Measurements from ENCODE around the gene SLC5A5.

The SLC5A5 gene

DNA sequence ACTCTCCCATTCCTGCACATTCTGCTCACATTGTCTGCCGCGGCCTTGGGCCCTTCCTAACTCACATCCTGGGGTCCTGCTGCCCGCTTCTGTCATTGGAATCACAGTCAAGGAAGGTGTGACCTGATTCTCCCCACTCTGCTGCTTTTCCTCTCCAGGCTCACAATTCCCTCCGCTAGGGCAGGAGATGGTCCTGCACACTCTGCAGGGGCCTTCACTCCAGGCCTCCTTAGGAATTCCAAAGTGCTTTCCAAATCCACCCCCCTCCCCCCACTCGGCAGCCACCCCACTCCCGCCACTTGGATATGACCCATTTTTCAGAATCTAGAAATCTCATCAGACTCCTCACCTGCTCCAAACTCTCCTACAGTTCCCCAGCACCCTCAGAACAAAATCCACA is 3.1 kb upstream of the SLC5A5 start:
- no peaks in the 10 kb centered on the region; the same call in 1 of the 2 replicates for H3K4me1 ChIP-seq (ENCODE audit: control insufficient read depth, insufficient read depth, low read length)
- CTCF ChIA-PET, result interaction anchor here (0.6 kb wide), 1 partner anchor 12 kb away, joined by 4 read pairs; no protein-coding TSS in a partner anchor
- H3K4me3 ChIP-seq (ENCODE audit: low read depth, low read length), result no peak overlapping the region
- TF ChIP-seq ZNF202 (tag by site-specific recombination; IDR thresholded peaks at IDR 0.05; ENCODE audit: borderline replicate concordance) (no peak), ZNF792 (tag by site-specific recombination; IDR thresholded peaks at IDR 0.05) (no peak), ZNF549 (tag by site-specific recombination; IDR thresholded peaks at IDR 0.05) (no peak), ZSCAN23 (tag by site-specific recombination; IDR thresholded peaks at IDR 0.05) (no peak), YY1 (tag by site-specific recombination; IDR thresholded peaks at IDR 0.05) (no peak), ZNF596 (tag by site-specific recombination; IDR thresholded peaks at IDR 0.05) (no peak), ZNF843 (tag by site-specific recombination; IDR thresholded peaks at IDR 0.05) (no peak), FEZF1 (tag by site-specific recombination; IDR thresholded peaks at IDR 0.05) (no peak), ZSCAN16 (tag by site-specific recombination; IDR thresholded peaks at IDR 0.05) (no peak), ZNF350 (tag by site-specific recombination; IDR thresholded peaks at IDR 0.05) (no peak)
- TF ChIP-seq, protein P1, sequence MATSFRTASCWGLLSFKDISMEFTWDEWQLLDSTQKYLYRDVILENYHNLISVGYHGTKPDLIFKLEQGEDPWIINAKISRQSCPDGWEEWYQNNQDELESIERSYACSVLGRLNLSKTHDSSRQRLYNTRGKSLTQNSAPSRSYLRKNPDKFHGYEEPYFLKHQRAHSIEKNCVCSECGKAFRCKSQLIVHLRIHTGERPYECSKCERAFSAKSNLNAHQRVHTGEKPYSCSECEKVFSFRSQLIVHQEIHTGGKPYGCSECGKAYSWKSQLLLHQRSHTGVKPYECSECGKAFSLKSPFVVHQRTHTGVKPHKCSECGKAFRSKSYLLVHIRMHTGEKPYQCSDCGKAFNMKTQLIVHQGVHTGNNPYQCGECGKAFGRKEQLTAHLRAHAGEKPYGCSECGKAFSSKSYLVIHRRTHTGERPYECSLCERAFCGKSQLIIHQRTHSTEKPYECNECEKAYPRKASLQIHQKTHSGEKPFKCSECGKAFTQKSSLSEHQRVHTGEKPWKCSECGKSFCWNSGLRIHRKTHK (tag by site-specific recombination; IDR thresholded peaks at IDR 0.05), result no peak
- TF ChIP-seq, protein P2, sequence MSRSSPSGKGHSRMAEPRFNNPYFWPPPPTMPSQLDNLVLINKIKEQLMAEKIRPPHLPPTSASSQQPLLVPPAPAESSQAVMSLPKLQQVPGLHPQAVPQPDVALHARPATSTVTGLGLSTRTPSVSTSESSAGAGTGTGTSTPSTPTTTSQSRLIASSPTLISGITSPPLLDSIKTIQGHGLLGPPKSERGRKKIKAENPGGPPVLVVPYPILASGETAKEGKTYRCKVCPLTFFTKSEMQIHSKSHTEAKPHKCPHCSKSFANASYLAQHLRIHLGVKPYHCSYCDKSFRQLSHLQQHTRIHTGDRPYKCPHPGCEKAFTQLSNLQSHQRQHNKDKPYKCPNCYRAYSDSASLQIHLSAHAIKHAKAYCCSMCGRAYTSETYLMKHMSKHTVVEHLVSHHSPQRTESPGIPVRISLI (tag by site-specific recombination; IDR thresholded peaks at IDR 0.05), result no peak
- TF ChIP-seq, protein P3, sequence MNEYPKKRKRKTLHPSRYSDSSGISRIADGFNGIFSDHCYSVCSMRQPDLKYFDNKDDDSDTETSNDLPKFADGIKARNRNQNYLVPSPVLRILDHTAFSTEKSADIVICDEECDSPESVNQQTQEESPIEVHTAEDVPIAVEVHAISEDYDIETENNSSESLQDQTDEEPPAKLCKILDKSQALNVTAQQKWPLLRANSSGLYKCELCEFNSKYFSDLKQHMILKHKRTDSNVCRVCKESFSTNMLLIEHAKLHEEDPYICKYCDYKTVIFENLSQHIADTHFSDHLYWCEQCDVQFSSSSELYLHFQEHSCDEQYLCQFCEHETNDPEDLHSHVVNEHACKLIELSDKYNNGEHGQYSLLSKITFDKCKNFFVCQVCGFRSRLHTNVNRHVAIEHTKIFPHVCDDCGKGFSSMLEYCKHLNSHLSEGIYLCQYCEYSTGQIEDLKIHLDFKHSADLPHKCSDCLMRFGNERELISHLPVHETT (tag by site-specific recombination; IDR thresholded peaks at IDR 0.05), result no peak
- TF ChIP-seq, protein P4, sequence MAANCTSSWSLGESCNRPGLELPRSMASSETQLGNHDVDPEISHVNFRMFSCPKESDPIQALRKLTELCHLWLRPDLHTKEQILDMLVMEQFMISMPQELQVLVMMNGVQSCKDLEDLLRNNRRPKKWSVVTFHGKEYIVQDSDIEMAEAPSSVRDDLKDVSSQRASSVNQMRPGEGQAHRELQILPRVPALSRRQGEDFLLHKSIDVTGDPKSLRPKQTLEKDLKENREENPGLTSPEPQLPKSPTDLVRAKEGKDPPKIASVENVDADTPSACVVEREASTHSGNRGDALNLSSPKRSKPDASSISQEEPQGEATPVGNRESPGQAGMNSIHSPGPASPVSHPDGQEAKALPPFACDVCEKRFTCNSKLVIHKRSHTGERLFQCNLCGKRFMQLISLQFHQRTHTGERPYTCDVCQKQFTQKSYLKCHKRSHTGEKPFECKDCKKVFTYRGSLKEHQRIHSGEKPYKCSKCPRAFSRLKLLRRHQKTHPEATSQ (tag by site-specific recombination; IDR thresholded peaks at IDR 0.05), result no peak
- TF ChIP-seq, protein P5, sequence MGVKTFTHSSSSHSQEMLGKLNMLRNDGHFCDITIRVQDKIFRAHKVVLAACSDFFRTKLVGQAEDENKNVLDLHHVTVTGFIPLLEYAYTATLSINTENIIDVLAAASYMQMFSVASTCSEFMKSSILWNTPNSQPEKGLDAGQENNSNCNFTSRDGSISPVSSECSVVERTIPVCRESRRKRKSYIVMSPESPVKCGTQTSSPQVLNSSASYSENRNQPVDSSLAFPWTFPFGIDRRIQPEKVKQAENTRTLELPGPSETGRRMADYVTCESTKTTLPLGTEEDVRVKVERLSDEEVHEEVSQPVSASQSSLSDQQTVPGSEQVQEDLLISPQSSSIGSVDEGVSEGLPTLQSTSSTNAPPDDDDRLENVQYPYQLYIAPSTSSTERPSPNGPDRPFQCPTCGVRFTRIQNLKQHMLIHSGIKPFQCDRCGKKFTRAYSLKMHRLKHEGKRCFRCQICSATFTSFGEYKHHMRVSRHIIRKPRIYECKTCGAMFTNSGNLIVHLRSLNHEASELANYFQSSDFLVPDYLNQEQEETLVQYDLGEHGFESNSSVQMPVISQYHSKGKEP (tag by site-specific recombination; IDR thresholded peaks at IDR 0.05), result no peak
- TF ChIP-seq, protein P6, sequence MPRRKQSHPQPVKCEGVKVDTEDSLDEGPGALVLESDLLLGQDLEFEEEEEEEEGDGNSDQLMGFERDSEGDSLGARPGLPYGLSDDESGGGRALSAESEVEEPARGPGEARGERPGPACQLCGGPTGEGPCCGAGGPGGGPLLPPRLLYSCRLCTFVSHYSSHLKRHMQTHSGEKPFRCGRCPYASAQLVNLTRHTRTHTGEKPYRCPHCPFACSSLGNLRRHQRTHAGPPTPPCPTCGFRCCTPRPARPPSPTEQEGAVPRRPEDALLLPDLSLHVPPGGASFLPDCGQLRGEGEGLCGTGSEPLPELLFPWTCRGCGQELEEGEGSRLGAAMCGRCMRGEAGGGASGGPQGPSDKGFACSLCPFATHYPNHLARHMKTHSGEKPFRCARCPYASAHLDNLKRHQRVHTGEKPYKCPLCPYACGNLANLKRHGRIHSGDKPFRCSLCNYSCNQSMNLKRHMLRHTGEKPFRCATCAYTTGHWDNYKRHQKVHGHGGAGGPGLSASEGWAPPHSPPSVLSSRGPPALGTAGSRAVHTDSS (tag by site-specific recombination; IDR thresholded peaks at IDR 0.05), result no peak
- peaks cover 0 to 24% of the 10 kb centered on the region in 2 experiments; a peak in 2 of 3 replicates for H3K36me3 ChIP-seq (ENCODE audit: control insufficient read depth in 2 of 2, insufficient read depth in 1 of 2, low read length in 2 of 2)
- no peaks in the 10 kb centered on the region for H3K9me3 ChIP-seq (ENCODE audit: control insufficient read depth, insufficient read depth, low read depth, low read length)
- no peak overlapping the region for H3K27ac ChIP-seq (ENCODE audit: extremely low read depth, low read depth, low read length)
- POLR2A ChIA-PET, result interaction anchor here (1.1 to 2.6 kb wide), 2 partner anchors 9 to 64 kb away, joined by 5 to 12 read pairs; partner anchors contain the start of genes CCDC124 and RPL18A
